H1 (cell line): Measurements from ENCODE around the gene DMXL2. TPM values are rescaled to one million over a fixed set of nuclear protein-coding genes. Genes with fewer than 3 reads are reported as not detected.

ENCODE experiments used
- CTCF ChIA-PET: fragments of 300-600 bp; sonication (Branson Sonifier 250); formaldehyde crosslinking; loops from one replicate; lab custom pipeline; 2021; ENCODE audit not compliant: partially characterized antibody; lab: Charles Lee
- POLR2A ChIA-PET: fragments of 300-600 bp; sonication (Branson Sonifier 250); formaldehyde crosslinking; loops from one replicate; lab custom pipeline; 2021; ENCODE audit warnings: inconsistent platforms; ENCODE audit not compliant: partially characterized antibody; lab: Charles Lee
- DNase-seq, 2 experiments: peaks; one replicate each; pipeline versions ENCODE4 v3.0.0 to v3.0.0-alpha.2; 2010 to 2022; ENCODE audit warnings: low spot score in 2 of 2, low read depth in 1 of 2, mixed read lengths in 1 of 2
- FAIRE-seq: peaks from 2 replicates; lab custom pipeline; 2011; peaks lifted over from hg19 to GRCh38; lab: Jason Lieb, UNC
- H2AFZ ChIP-seq: 2 replicates; pipeline ENCODE4 v1.8.1; 2012; ENCODE audit warnings: low read length, inconsistent platforms
- H2AK5ac ChIP-seq: 2 replicates; pipeline ENCODE4 v1.6.1; 2013; ENCODE audit warnings: low read depth, low read length
- H2BK120ac ChIP-seq: replicated peaks from 2 replicates; pipeline ENCODE3; 2013; ENCODE audit warnings: low read depth, low read length, inconsistent platforms
- H2BK12ac ChIP-seq: 2 replicates; pipeline ENCODE4 v1.6.1; 2013; ENCODE audit warnings: low read depth, low read length
- H2BK15ac ChIP-seq: 2 replicates; pipeline ENCODE4 v1.6.1; 2013; ENCODE audit warnings: low read length
- H2BK20ac ChIP-seq: 2 replicates; pipeline ENCODE4 v1.6.1; 2013; ENCODE audit warnings: low read length
- H2BK5ac ChIP-seq: 2 replicates; pipeline ENCODE4 v1.6.1; 2013; ENCODE audit warnings: low read depth, low read length
- H3K14ac ChIP-seq: 2 replicates; pipeline ENCODE4 v1.6.1; 2013; ENCODE audit warnings: inconsistent platforms; ENCODE audit not compliant: insufficient read length
- H3K18ac ChIP-seq: 2 replicates; pipeline ENCODE4 v1.6.1; 2013; ENCODE audit warnings: low read length; ENCODE audit errors: extremely low read depth
- H3K23ac ChIP-seq: 2 replicates; pipeline ENCODE4 v1.6.1; 2013; ENCODE audit warnings: inconsistent platforms; ENCODE audit not compliant: insufficient read length
- H3K23me2 ChIP-seq: 2 replicates; pipeline ENCODE4 v1.6.1; 2013; ENCODE audit warnings: low read depth, low read length
- H3K27ac ChIP-seq: 2 replicates; pipeline ENCODE4 v1.6.1; 2011; ENCODE audit warnings: low read depth, low read length, inconsistent platforms
- H3K27me3 ChIP-seq, 4 experiments: replicated peaks in 1 of 4; 1 replicate in 1 of 4; 2 replicates in 3 of 4; pipeline versions ENCODE4 v1.6.1 to v1.8.1; 2011 to 2013; ENCODE audit warnings: low read length in 3 of 4, mild to moderate bottlenecking in 3 of 4, inconsistent platforms in 2 of 4, mixed read lengths in 2 of 4, moderate library complexity in 1 of 4; ENCODE audit not compliant: control insufficient read depth in 3 of 4, insufficient read depth in 3 of 4; ENCODE audit errors: extremely low read depth in 1 of 4
- H3K36me3 ChIP-seq, 4 experiments: 2 replicates each; pipeline versions ENCODE4 v1.6.1 to v1.8.1; 2011 to 2013; ENCODE audit warnings: mild to moderate bottlenecking in 4 of 4, low read length in 3 of 4, moderate library complexity in 2 of 4, control low read depth in 1 of 4, inconsistent platforms in 1 of 4; ENCODE audit not compliant: insufficient read depth in 4 of 4, control insufficient read depth in 2 of 4
- H3K4ac ChIP-seq: replicated peaks from 2 replicates; pipeline ENCODE3; 2013; ENCODE audit warnings: low read length, low read depth, mixed read lengths, inconsistent platforms; ENCODE audit not compliant: insufficient read length
- H3K4me1 ChIP-seq, 4 experiments: replicated peaks in 1 of 4; 1 replicate in 1 of 4; 2 replicates in 3 of 4; pipeline versions ENCODE4 v1.6.1 to v1.8.1; 2011 to 2013; ENCODE audit warnings: low read length in 3 of 4, inconsistent platforms in 2 of 4, mixed read lengths in 1 of 4; ENCODE audit not compliant: insufficient read depth in 4 of 4, control insufficient read depth in 3 of 4
- H3K4me2 ChIP-seq, 2 experiments: 2 replicates each; pipeline versions ENCODE4 v1.6.1 to v1.8.1; 2011 to 2013; ENCODE audit warnings: low read depth in 2 of 2, low read length in 2 of 2, control low read depth in 1 of 2, inconsistent platforms in 1 of 2, mild to moderate bottlenecking in 1 of 2; ENCODE audit not compliant: insufficient read depth in 1 of 2
- H3K4me3 ChIP-seq, 4 experiments: fragments of 200-600, 300-600 bp in 1 of 4; sonication (generic), shearing (Covaris generic), sonication (Bioruptor Twin) in 1 of 4; 2 replicates each; pipeline versions ENCODE4 v1.5.1 to v1.8.1; 2011 to 2016; ENCODE audit warnings: low read length in 4 of 4, low read depth in 3 of 4, control low read depth in 2 of 4, inconsistent platforms in 2 of 4, mild to moderate bottlenecking in 2 of 4, mixed read lengths in 1 of 4, moderate library complexity in 1 of 4; ENCODE audit not compliant: insufficient read depth in 2 of 4; ENCODE audit errors: extremely low read depth in 1 of 4
- H3K56ac ChIP-seq: replicated peaks from 2 replicates; pipeline ENCODE3; 2013; ENCODE audit warnings: low read depth, mild to moderate bottlenecking, mixed read lengths, low read length, inconsistent platforms; ENCODE audit not compliant: insufficient read length
- H3K79me1 ChIP-seq: 2 replicates; pipeline ENCODE4 v1.6.1; 2013; ENCODE audit warnings: low read depth, low read length, control low read depth
- H3K79me2 ChIP-seq, 2 experiments: 2 replicates each; pipeline versions ENCODE4 v1.6.1 to v1.8.1; 2012 to 2013; ENCODE audit warnings: low read length in 2 of 2, mild to moderate bottlenecking in 2 of 2, inconsistent platforms in 1 of 2; ENCODE audit not compliant: insufficient read depth in 2 of 2, control insufficient read depth in 1 of 2
- H3K9ac ChIP-seq, 4 experiments: replicated peaks in 1 of 4; 1 replicate in 1 of 4; 2 replicates in 3 of 4; pipeline versions ENCODE4 v1.6.1 to v1.8.1; 2011 to 2013; ENCODE audit warnings: low read depth in 3 of 4, low read length in 3 of 4, control low read depth in 2 of 4, mild to moderate bottlenecking in 2 of 4, moderate library complexity in 2 of 4, inconsistent platforms in 1 of 4; ENCODE audit errors: extremely low read depth in 1 of 4
- H3K9me3 ChIP-seq, 2 experiments: 2 replicates each; pipeline versions ENCODE4 v1.6.1 to v1.8.1; 2012 to 2013; ENCODE audit warnings: mild to moderate bottlenecking in 2 of 2, moderate library complexity in 2 of 2, control low read depth in 1 of 2, inconsistent platforms in 1 of 2, low read depth in 1 of 2, low read length in 1 of 2, mixed read lengths in 1 of 2; ENCODE audit not compliant: insufficient read depth in 2 of 2
- H4K20me1 ChIP-seq, 2 experiments: replicated peaks in 1 of 2; 2 replicates each; pipeline versions ENCODE3 to v1.8.1; 2011 to 2013; ENCODE audit warnings: inconsistent platforms in 2 of 2, low read length in 2 of 2, mild to moderate bottlenecking in 1 of 2; ENCODE audit not compliant: insufficient read depth in 2 of 2, control insufficient read depth in 1 of 2
- H4K5ac ChIP-seq: 2 replicates; pipeline ENCODE4 v1.6.1; 2013; ENCODE audit warnings: low read length, low read depth, mixed read lengths, inconsistent platforms; ENCODE audit not compliant: insufficient read length
- H4K8ac ChIP-seq: 2 replicates; pipeline ENCODE4 v1.8.0; 2013; ENCODE audit warnings: mild to moderate bottlenecking, moderate library complexity, low read length, inconsistent platforms; ENCODE audit not compliant: insufficient read depth; ENCODE audit errors: extremely low read depth
- H4K91ac ChIP-seq: replicated peaks from 2 replicates; pipeline ENCODE3; 2013; ENCODE audit warnings: low read length, mixed read lengths, inconsistent platforms; ENCODE audit not compliant: insufficient read length
- BACH1 ChIP-seq: IDR thresholded peaks from 2 replicates; pipeline ENCODE4 v1.6.1; 2012; ENCODE audit warnings: low read length, improper control_type of control experiment
- CBX8 ChIP-seq: fragments of 300-800, 300-1000 bp; sonication (generic); IDR thresholded peaks from 2 replicates; pipeline ENCODE4 v1.7.1; 2016; ENCODE audit warnings: low read depth, low read length, borderline replicate concordance
- CREB1 ChIP-seq: IDR thresholded peaks from 2 replicates; pipeline ENCODE4 v1.6.1; 2012; ENCODE audit warnings: inconsistent platforms
- EZH2 ChIP-seq: fragments of 200-600 bp; sonication (generic); IDR thresholded peaks from 2 replicates; pipeline ENCODE4 v1.7.1; 2012; ENCODE audit warnings: low read depth, mild to moderate bottlenecking, moderate library complexity, low read length, inconsistent platforms; ENCODE audit not compliant: severe bottlenecking
- GABPA ChIP-seq: IDR thresholded peaks from 2 replicates; pipeline ENCODE4 v1.6.1; 2011; ENCODE audit warnings: mild to moderate bottlenecking, low read length, moderate library complexity, borderline replicate concordance; ENCODE audit not compliant: insufficient read depth
- HDAC6 ChIP-seq: IDR thresholded peaks from one replicate; pipeline ENCODE4 v1.7.1; 2012; ENCODE audit warnings: low read depth, mild to moderate bottlenecking, inconsistent platforms, low read length, moderate library complexity
- JUN ChIP-seq: IDR thresholded peaks from 2 replicates; pipeline ENCODE4 v1.6.1; 2011; ENCODE audit warnings: low read depth, mild to moderate bottlenecking, improper control_type of control experiment, low read length
- KDM1A ChIP-seq: fragments of 200-600, 300-600 bp; sonication (generic); IDR thresholded peaks from 2 replicates; pipeline ENCODE4 v1.7.1; 2016; ENCODE audit warnings: mild to moderate bottlenecking, low read length, borderline replicate concordance
- RBBP5 ChIP-seq: IDR thresholded peaks from 2 replicates; pipeline ENCODE4 v1.7.1; 2012; ENCODE audit warnings: low read depth, mild to moderate bottlenecking, inconsistent platforms, low read length, moderate library complexity, borderline replicate concordance
- RNF2 ChIP-seq: fragments of 200-900, 300-1000 bp; sonication (generic); IDR thresholded peaks from 2 replicates; pipeline ENCODE4 v1.7.1; 2016; ENCODE audit warnings: borderline replicate concordance, low read depth, mild to moderate bottlenecking, antibody characterized with exemption, low read length; ENCODE audit not compliant: poor library complexity, severe bottlenecking; ENCODE audit errors: missing control alignments
- RXRA ChIP-seq: IDR thresholded peaks from 2 replicates; pipeline ENCODE4 v1.6.1; 2011; ENCODE audit warnings: low read depth, mild to moderate bottlenecking, low read length, moderate library complexity; ENCODE audit not compliant: insufficient read depth
- SIX5 ChIP-seq: IDR thresholded peaks from 2 replicates; pipeline ENCODE4 v1.6.1; 2011; ENCODE audit warnings: mild to moderate bottlenecking, low read depth, low read length
- SP4 ChIP-seq: IDR thresholded peaks from 2 replicates; pipeline ENCODE4 v1.6.1; 2012; ENCODE audit warnings: low read length, inconsistent platforms
- TAF7 ChIP-seq: optimal IDR thresholded peaks from 2 replicates; pipeline ENCODE3; 2011; ENCODE audit warnings: low read depth, mild to moderate bottlenecking, inconsistent platforms, low read length, moderate library complexity, borderline replicate concordance
- TCF12 ChIP-seq: IDR thresholded peaks from 2 replicates; pipeline ENCODE4 v1.6.1; 2011; ENCODE audit warnings: low read depth, mild to moderate bottlenecking, low read length
- WGBS, 2 experiments: shearing (Covaris generic) in 1 of 2; methylation state at CpG; one replicate each; pipeline versions ENCODE4 v1.1.6 to v1.1.7; 2013 to 2015; ENCODE audit warnings: low lambda C conversion rate in 2 of 2, mixed read lengths in 2 of 2, inconsistent platforms in 1 of 2, low coverage in 1 of 2, missing lambda C conversion rate in 1 of 2; ENCODE audit not compliant: insufficient replicate concordance in 2 of 2, insufficient coverage in 1 of 2, insufficient read length in 1 of 2; ENCODE audit errors: extremely low coverage in 1 of 2, missing lambda C conversion rate in 1 of 2; 5-methylcytosine and 5-hydroxymethylcytosine counted together
- polyA plus RNA-seq, 7 experiments: library from polyadenylated mRNA; depleted of rRNA in 3 of 7; stranded (reverse) in 5 of 7; unstranded in 2 of 7; fragments of >200 nt in 5 of 7; fragments of 200-250 nt in 2 of 7; gene quantifications; 1 replicate in 5 of 7; 2 replicates in 1 of 7; 4 replicates in 1 of 7; pipeline versions ENCODE4 v1.2.1 to v1.2.3, GENCODE V29; 2011 to 2013; ENCODE audit warnings: missing spikeins in 2 of 7, mixed read lengths in 2 of 7
- total RNA-seq: library from RNA; stranded (reverse); fragmentation: NEBNext Ultra II Directional; extraction: Animal tissue kit (Norgen Biotek cat#: 25700); gene quantifications from 2 replicates; pipeline ENCODE4 v1.2.1, GENCODE V29; 2021

Gene DMXL2
- total and polyA plus RNA-seq, 2 of the 8 experiments (the other 6 are each of a cell fraction or from before 2014, with no cell fraction given): 9.5 to 10.6 TPM

- FAIRE-seq (no peak), DNase-seq (no peak)
- Histone ChIP-seq H3K14ac (no peak overlapping the region), H3K9ac (no peak overlapping the region), H2BK12ac (no peak overlapping the region), H3K23ac (no peak overlapping the region), H3K56ac (no peak overlapping the region), H3K79me1 (no peaks in the 10 kb centered on the region), H3K23me2 (peaks cover 6% of the 10 kb centered on the region; the same call in 1 of the 2 replicates), H4K91ac (no peak overlapping the region), H3K36me3 (no peaks in the 10 kb centered on the region), H2BK20ac (no peak overlapping the region), H4K20me1 (peaks cover 0 to 1% of the 10 kb centered on the region in 2 experiments), H4K5ac (no peak overlapping the region), H2AFZ (no peak overlapping the region), H3K4me2 (no peak overlapping the region), H2BK120ac (no peak overlapping the region), H2BK15ac (no peak overlapping the region), H3K4me1 (peaks cover 0 to 5% (median 4%) of the 10 kb centered on the region in 4 experiments; a peak in 4 of 7 replicates), H3K27ac (no peak overlapping the region), H3K18ac (no peak overlapping the region), H3K4me3 (no peak overlapping the region), H3K27me3 (peaks cover 0 to 11% (median 5%) of the 10 kb centered on the region in 4 experiments; a peak in 5 of 7 replicates), H2AK5ac (no peak overlapping the region), H3K9me3 (no peaks in the 10 kb centered on the region), H3K4ac (no peak overlapping the region), H2BK5ac (no peak overlapping the region), H3K79me2 (no peaks in the 10 kb centered on the region; a peak in 1 of 4 replicates), H4K8ac (no peak overlapping the region)
- 90% methylated on average over 1 of the region's 1 CpG; no CpG with 5 or more reads in 1 of the 2 experiments for WGBS, 2 experiments
- POLR2A ChIA-PET: no interaction called here
- CTCF ChIA-PET: no interaction called here
- TF ChIP-seq RXRA (no peak), RBBP5 (no peak), HDAC6 (no peak), BACH1 (no peak), SIX5 (no peak), SP4 (no peak), EZH2 (no peak), KDM1A (no peak), TAF7 (no peak), RNF2 (no peak), CREB1 (no peak), GABPA (no peak), TCF12 (no peak), CBX8 (no peak), JUN (no peak)
Measured at GRCh38 chr15:51625236-51625635, 2.7 kb upstream of the DMXL2 start.
